ENCODE data around the gene PCNX4.

PCNX4 gene

GRCh38 chr14:60212503-60213371 is 121.0 kb downstream of the PCNX4 start:
- no peak for DNase-seq

DNA sequence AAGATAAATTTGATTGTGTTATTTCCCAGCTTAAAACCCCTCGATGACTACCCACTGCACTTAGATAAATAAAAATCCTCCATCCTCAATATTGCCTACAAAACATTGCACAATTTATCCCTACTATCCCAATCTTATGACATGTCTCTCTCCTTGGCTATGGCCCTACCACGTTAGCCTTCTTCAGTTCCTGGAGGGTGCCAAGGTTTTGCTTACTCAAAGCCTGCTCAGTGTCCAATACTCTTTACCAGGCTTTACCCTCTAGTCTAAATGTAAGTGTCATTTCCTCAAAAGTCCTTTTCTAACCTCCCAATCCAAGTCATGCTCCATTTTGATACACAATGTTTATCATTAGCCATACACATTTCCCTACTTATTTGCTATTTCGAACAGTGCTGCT is 122.3 kb downstream of the PCNX4 start:
- no peak for DNase-seq

DNA sequence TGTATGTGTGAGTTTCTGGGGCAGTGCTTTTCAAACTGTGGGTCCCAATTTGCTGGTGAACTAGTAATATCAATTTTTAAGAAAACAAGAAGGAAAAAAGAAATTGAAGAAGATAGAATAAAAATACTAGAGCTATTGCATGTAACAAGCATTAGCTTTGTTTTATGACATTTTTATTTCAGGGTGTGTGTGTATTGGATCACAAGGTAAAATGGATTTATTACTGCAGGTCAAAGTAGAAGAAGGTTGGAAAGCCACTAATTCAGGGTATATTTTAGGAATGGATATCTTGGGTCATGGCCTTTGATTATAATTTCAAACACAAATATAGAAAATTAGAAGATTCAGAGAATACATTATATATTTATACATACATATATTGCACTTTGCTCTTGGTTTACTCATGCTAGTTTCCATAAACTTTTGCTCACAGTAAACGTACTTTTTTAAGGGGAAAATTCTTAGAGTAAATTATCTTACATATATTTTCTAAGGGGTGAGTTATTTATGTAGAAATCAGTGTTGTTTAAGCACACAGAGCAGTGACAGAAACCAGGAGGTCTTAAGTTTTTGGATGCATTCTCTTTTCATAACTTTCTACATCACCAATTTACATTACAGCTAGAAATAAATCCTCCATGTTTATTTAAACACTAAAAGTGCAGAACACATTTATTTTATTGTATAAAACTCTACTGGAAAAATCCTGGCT is 122.8 kb downstream of the PCNX4 start:
- DNase-seq, result no peak

- no peak for DNase-seq
These were observed 123.4 kb downstream of the PCNX4 start for GRCh38 chr14:60215127-60215444.

DNA sequence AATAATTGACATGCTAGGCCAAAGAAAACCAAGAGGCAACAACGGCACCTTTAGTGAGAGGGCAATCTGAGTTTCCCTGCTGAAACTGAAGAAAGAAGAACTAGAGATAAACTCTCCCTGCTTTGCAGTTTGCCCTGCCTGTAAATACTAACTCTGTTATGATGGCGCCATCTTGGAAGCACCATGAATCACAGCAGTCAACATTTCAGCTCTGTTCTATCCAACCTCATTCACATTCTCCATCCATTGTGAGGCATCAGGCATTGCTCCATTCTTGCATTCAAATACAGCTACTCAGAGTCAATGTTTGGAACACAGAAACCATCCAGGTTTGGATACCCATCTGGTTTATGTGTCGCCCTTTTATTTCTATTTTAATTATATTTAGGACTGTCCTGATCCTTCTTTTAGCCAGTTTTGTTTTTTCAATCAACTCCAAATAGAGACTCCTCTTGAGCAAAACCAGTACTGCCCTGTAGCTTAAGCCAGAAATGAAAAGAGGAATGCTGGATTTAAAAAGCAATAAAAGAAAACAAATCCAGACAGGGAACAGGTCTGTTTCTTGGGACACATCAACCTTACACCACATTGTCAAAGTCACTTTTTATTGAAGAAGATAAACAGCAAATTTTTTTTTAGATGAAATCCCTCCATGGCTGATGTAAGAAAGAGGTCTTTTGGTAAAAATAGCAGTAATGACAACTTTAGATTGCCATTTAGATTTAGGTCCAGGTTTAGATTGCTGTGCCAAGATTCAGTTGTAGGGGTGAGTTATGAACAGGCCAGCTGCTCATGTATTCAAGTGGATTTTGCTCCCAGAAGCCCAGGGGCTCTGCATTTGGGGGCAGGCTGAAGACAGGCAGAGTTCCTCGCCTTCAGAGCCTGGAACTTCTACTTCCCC is 124.0 kb downstream of the PCNX4 start:
- DNase-seq, result no peak

DNA sequence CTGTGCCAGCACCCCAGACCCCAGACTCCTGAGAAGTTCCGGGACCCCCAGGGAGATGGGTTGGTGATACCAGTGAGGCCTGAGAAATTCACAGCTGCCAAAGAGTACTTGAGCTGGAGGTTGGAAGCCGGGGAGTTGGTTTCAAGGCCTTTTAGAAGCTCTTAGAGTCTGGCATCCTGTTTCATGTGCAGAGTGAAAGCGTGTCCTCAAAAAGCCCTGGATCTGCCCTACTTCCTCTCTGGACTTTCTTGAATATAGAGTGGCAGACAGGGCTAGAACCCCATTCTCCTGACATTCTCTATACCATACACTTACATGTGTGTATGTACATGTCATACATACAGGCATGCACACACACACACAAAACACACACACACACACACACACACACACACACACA is 126.0 kb downstream of the PCNX4 start:
- DNase-seq, result no peak
